Activated CD4-positive, alpha-beta T cell treated with anti-CD3 and anti-CD28 coated beads, Interleukin-2, amount 50 U/mL, for 4 hours (primary cell): Measurements from ENCODE around the gene ARID5B.

Experiments used
- DNase-seq, 2 experiments: peaks; one replicate each; pipeline ENCODE4 v3.0.0-alpha.2; 2020

Gene ARID5B

DNA sequence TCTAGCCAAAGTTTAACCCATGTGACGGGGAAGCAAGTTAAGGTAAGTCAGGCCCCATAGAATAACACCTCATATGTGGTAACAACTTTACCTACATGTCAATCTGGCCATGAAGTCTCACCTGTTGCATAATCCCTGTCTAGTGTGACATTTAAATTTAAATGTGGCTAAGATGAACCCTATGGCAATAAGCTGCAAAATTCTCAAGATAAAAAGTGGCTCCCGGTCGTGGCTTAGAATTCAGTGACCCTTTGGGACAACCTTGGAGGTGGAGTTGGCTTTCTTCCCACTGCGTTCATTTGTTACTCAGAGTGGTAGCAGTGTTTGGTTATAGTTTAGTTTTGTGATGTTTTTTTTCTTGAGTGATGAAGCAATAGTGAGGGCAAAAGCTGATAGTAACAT lies 90.6 kb downstream of the ARID5B start:
- no peak for DNase-seq

DNA sequence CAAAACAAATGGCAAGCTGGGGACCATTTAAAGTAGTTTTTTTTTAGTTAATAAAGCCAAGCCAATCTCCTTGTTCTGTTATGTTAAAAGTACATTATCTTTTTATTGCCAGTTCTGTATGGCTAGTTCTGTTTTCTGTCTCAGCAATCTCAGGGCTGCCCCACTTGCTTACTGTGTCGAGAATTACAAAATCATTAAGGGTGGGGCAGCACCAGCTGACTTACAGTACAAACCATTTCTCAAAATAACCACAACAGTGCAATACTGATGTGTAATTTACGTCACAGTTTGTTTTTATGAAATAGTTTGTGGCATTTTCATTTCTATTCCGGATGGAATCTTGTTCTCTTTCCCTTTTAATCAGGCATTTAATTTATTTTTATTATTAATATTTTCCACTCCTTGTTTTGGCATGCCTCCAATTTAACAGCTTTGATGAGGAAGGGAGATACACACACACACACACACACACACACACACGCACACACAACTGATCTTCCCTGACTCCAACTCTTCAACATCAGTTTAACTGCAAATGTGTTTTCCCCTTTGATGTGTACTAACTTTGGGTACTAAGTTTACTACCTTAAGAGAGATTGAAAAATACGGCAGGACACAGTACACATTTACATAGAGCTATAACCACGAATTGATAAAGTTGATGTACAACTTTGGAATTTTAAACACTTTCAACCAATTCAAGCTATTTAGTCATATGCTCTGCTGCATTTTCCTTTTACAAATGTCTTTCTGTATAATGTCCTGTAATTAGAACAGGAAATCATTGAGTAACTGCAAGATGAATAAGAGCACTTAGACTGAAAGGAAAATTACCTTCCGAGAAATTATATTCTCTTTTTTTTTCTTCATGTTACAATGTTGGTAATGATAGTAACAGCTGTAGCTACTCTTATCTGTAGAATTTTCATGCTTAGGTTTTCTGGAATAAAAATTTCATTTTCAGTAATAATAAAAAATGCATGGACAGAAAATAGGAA lies 91.5 kb downstream of the ARID5B start:
- peak; percentile 54 to 55 for DNase-seq

DNA sequence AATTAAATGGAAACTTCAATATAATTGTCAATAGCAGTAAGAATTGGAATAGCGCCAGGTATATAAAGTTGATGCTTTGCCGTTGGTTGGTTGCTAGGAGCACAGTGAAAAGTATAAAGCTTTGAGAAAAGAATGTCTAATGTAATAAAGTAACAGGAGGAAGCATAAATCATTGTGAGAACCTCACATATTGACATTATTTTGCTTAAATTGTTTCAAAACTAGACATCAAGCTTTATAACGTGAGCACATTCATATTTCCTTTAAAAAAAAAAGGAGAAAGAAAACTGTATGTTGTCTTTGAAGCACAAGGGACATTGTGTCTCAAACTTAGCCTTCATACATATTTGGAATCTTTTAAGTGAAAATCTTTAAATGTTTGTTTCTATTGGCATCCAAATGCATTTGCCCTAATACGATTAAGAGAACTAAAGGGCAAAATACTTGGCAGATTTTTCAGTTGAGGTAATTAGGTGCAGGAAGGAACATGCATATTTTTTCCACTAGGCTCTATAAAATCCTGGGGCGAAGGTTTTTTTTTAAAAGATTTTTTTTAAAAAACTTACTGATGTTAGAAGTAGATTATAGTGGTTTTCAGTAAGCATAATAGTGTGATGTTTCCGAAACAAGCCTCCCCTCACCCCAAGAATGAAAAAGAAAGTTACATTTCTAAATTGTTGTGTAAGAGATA lies 92.4 kb downstream of the ARID5B start:
- DNase-seq = no peak

DNA sequence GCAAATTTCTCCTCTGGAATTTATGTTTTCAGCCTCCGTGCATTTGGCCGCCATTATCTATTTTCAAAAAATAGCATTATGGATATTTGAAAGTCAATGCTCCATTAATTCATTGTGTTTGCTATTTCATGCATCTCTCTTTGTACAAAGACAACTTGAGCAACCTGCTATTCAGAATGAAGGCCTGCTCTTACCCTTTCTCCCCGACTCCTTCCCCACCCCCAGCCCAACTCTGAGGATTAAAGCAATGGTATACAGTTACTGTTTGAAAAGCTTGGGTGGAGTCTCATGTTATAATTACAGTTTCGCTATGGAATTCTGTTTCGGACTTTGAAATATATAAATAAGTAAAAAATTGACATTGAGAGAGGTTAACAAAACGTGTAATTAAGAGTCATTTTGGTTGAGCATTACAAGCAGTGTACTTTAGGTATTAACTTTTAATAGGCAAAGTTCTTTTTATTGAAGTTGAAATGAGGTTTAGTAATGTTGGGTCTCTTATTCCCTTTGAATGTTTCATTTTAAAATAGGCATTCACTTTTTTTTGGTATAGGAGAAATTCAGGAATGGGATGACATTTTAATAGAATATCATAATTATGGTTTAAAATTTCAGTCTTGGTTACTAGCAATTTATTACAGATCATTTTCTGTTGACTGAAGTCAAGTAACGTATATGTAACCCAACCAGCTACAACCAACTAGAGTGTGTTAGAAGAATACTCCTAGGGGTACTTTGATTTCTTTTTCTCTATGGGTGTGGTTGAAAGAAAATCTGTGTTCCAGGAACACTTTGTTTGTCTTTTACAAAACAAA lies 93.1 kb downstream of the ARID5B start:
- DNase-seq = no peak

DNA sequence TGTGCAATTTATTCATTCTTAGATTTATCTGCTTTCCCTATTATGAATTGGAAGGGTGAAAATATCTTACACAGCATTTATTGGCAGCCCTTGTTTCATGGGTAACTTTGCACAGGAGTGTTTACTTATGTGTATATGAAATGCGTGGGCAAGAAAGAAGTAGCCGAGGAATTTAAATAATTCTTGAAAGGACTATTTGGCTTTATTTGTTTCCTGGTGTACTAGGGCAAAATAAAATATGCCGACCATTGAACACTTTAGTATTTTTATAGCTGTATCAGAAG lies 93.7 kb downstream of the ARID5B start:
- DNase-seq = no peak

DNA sequence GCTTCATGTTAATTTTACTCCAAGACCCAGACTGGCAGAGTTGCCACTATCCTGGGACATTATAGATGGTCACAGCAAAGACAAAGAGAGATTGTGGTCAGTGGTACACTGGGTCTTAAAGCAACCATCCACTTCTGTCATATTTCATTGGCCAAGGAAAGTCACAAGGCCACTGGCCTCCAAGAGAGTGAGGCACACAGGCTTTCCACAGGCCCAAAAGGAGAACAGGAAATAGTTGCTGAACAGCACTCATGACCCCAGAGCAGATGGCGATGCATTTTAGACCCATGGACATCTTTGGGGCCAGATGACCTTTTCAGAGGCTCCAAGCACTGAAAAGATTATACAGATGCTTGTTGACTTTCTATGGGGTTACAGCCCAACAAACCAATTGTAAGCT lies 97.4 kb downstream of the ARID5B start:
- DNase-seq = no peak

DNA sequence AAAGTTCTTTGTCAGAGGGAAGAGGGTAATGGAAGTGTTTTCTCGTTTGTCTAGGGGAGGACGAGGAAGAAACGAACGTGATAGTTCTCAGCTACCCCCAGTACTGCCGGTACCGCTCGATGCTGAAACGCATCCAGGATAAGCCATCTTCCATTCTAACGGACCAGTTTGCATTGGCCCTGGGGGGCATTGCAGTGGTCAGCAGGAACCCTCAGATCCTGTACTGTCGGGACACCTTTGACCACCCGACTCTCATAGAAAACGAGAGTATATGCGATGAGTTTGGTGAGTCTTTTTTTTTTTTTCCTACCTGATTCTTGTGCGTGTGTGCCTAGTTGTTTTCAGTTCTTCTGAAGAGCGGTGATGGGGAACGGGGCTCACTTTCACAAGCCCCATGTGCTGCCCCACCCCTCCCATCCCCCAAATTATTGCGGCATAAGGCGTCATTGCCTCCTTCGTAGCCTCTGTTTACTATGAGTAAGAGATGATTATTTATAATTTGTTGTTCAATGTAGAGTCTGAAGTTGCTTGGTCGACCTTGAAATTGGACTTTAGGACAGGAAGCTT lies 98.6 kb downstream of the ARID5B start:
- DNase-seq = no peak

DNA sequence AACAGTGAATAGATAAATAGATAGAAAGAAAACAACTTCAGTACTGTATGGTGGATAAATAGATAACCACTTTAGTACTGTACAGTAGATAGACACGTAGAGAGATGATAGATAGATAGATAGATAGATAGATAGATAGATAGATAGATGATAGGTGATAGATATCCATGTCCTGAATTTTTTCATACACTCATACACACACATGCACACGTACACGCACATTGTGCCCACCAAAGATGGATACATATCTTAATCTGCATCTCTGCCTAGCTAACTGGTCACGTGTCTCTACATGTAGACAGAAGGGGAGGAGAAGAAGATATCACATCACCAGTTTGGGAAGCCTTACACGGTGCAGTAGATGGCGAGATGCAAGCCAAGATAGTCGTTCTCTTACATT lies 99.2 kb downstream of the ARID5B start:
- DNase-seq = no peak

DNA sequence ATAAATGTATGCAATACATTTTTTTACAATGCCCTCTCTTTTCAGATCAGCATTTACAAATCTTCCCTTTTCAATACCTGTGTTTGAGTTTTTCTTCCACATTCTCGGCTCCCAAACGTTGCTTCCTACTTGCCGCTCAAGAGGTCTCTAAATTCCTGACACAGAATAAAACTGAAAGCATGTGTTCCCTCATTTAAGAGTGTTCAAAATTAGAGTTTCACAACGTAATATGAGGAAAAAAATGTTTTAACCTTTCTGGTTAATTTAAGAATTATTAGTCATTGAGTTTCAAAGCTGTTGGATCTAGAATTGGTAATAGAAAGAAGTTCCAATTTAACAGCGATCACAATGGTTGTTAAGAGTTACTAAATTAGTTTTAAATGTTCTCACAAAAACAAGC lies 100.4 kb downstream of the ARID5B start:
- no peak for DNase-seq

DNA sequence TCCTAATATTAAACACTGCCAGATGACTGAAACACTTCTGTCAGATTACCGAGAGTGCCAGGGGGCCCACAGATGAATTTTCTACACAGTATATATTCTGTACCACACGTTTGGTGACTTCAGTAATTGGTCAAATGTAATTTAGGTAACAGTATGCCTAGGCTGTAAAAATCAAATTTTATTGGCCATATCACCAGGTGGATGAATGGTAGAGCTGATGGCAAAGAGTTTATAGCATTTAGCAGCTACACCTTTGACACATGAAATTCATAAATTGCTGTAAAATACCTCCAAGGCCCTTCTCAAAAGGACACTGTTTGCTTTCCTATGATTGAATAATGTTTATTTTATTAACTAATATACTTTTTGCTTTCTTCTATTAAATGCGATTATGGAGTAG lies 101.3 kb downstream of the ARID5B start:
- no peak for DNase-seq

DNA sequence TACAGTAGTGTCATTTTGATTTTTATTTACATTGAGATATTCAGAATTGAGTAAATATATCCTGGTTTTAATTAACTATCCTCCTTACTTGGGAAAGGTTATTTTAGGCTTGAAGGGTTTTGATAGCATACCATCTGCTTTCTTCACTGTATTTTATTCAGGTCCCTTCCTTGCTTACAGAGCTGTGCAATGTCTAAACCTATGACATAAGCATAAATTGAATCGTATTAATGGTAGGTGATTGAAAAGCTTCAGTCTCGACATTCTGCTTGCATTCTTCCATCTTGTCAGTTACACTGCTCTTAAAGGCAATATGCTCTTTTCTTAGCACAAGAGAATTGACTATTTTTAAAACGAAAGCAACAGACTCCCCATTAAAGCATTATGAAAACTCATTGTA lies 102.5 kb downstream of the ARID5B start:
- DNase-seq = no peak

DNA sequence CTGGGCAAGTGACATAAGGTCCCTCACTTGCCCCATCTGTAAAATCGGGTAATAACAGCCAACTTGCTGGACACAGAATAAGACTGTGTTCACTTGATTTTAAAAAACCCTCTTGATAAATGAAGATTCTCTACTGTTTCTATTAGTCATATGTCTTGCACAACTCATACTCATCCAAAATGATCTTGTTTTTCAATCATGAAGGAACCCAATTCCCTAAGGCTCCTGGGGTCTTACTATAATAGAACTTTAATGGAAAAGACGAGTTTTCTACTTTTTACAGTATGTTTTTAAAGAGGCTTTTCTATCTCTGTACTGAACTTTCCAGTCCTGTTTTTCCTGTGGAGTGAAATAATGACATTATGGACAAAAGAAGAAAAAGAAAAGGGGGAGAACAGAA lies 103.8 kb downstream of the ARID5B start:
- DNase-seq = no peak

DNA sequence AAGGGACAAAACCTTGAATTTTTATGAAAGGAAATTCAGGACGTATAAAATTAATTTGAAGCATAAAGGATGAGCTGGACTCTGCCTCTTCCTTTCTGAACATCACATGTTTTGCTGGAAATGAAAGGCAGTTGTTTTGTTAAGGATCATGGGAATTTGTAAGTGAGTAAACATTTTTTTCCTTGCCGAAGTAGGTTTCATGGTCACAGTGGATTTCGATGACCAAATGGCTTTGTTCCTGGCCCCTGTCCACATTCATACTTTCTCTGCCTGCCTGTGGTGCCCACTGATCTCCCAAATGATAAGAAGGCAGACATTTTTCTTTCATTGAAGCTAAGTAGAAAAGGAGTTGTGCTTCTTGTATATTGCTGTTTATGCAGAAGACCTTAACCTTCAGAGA lies 104.2 kb downstream of the ARID5B start:
- no peak for DNase-seq

DNA sequence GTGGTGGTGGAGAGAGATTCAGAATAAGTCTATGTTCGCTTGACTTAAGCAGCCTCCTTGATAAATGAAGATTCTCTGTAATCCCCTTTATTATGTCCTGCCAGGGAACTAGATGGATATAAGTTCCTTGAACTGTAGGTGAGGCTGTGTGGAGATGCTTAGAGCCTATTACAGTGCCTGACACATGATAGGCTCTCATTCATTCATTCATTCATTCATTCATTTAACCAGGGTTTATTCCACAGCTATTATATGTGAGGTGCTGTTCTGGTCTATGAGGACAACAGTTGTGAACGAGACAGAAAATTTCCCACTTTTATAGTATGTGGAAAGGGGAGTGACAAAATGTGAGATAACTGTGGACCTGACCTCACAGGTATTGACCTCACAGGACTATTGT lies 105.6 kb downstream of the ARID5B start:
- no peak for DNase-seq

DNA sequence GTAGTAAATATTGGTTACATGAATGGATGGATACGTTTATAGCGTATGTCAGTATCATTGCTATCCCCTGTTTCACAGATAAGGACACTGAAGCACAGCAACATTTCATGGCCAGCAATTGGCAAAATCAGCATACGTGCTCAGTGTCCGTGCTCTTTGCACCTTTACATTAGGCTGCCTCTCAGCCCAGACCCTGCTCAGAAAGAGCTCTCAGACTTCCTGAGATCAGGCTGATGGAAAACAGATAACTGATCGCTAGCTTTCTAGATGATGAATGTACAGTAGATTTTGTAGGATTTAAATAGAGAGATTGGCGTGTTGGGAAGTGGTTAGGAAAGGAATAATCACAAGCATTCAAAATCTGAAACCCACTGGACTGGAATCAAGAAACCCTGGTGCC lies 106.7 kb downstream of the ARID5B start:
- no peak for DNase-seq

DNA sequence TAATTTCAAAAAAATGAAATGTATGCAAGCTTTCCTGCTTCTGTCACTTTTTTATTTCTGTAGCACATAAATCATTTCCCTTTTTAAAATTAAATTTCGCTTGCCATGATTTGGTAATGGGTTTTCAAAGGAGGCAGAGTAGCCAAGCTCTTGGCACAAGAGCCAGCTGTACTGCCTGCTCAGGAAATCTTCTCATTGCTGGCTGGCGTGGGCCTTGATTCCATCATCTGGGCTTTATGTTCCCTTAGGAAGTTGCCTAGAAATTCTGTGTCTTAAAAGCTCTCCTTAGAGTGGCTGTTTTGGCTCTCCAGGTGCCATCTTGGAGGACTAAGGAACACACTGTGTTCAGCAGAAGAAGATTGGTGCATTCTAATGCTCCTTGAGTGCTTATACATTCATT lies 107.4 kb downstream of the ARID5B start:
- DNase-seq = no peak

DNA sequence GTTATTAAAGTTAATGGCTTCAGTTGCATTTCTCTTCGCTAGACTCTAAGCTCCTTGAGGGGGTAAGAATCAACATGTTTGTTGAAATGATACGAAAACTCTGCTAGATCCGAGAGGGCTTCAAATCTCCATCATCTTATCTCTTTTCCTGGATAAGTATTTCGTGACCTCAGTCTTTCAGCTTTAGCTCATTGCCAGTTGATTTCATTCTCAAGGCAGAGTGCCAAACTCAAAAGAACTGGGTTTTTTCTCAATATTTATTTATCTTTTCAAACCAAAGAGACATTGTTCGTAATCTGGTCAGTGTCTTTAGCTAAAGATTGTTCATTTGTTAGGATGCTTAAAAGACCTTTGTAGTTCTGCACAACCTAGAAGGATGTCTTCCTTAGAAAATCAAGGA lies 108.9 kb downstream of the ARID5B start:
- DNase-seq = no peak

DNA sequence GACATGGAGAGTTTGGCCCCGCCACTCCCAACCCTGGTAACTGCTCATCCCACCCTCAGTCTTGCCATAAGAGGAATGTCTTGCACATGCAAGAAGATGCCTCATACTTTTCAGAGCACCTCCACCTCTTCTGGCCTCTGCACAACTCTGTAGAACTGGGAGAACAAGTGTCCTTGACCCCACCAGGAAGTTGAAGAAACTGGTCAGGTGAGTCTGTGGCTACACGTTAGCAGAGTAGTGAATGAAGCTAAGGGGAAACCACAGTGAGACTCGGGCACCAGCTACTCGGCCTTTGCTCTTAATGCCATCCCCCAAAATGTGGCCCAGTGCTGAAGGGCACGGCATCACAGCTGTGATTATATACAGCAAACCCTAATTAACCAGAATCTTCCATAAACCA lies 110.1 kb downstream of the ARID5B start:
- DNase-seq = no peak

DNA sequence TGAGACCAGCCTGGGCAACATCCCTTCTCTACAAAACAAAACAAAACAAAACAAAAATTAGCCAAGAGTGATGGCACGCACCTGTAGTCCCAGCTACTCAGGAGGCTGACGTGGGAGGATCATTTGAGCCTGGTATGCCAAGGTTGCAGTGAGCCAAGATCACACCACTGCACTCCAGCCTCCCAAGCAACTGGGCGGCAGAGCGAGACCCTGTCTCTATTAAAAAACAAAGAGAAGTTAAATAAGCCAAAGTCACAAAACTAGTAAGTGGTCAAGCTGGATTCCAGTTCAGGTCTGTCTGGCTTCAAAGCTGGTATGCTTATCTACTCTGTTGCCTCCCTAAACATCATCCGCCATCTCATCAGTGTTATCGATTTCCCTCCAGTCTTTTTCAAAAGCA lies 110.8 kb downstream of the ARID5B start:
- DNase-seq = no peak

DNA sequence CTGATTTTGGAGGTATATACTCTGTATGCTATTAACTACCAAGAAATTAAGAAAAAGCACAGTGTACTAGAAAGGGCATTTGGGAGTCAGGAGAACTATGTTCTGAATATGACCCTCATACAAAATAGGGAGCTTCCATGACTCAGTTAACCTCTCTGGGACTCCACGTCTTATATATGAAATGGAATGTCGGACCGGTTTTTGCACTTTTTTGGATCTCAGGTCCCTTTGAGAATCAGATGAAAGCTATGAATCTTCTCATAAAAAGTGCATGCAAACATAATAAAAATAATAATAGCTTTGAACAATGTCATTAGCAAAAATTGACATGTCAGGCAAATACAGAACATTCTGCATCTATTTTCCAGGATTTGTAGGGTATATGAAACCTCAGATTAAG lies 113.0 kb downstream of the ARID5B start:
- DNase-seq = no peak

DNA sequence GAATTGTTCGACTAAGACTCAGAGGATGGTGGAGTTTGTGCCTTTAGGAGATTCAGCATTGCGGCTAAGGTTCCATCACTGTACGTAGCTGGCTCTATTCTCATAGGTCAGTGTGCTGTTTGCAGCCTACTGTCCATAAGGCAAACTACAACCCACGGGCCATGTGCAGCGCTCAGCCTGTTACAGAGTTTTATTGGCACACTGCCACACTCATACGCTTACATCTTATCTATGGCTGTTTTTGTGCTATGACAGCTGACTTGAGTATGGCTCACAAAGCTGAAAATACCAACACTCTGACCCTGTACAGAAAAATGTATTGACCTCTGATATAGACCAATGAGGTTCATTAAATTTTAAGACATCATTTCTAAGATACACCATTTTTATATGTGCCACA lies 114.5 kb downstream of the ARID5B start:
- no peak for DNase-seq

DNA sequence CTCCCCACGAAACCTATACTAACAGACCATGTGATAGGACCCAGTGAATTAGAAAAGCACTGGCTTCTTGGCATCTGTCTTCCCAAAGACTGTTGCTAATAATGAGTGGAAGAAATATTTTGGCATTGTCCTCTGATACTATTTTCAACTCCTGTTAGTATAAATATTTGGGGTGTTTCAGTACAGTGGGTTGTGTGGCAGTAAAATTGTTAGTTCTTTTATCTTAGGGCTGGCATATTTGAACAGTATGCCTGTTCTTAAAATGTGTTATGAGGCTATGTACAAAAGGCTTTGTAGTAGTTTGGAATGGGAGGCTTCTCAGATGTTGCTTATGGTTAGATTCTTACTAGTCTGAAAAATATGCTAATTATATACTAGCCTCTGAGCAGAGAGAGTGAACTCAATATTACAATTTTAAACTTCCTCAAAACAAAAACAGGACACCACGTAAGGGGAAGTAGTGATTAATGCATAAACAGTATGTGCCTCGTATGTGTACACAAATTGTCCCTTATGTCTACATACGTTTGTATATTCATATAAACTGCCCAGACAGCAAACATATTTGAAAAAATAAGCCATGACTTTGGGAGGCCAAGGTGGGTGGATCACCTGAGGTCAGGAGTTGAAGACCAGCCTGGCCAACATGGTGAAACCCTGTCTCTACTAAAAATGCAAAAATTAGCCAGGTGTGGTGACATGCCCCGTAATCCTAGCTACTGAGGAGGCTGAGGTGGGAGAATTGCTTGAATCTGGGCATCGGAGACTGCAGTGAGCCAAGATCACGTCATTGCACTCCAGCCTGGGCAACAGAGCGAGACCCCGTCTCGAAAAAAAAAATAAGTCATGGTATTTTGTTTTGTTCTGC lies 115.4 kb downstream of the ARID5B start:
- DNase-seq = no peak
